ENCODE results near the gene TRAPPC5.

Gene TRAPPC5

GRCh38 chr19:7647156-7647555 is 33.5 kb upstream of the TRAPPC5 start:
- no peaks in the 10 kb centered on the region; the same call in 1 of the 2 replicates for H3K36me3 ChIP-seq (ENCODE audit: control insufficient read depth, insufficient read depth, low read length)
- H3K9ac ChIP-seq (ENCODE audit: low read depth, low read length), result no peak overlapping the region
- H3K27me3 ChIP-seq (ENCODE audit: control insufficient read depth, insufficient read depth, low read length), result no peaks in the 10 kb centered on the region
- no peak overlapping the region for H3K27ac ChIP-seq (ENCODE audit: low read depth, low read length)
- H3K4me1 ChIP-seq (ENCODE audit: control insufficient read depth, insufficient read depth, low read length), result peaks cover under 1% of the 10 kb centered on the region; the same call in 1 of the 2 replicates
- no peak overlapping the region for H3K4me3 ChIP-seq (ENCODE audit: low read depth, low read length)
- H3K9me3 ChIP-seq (ENCODE audit: control insufficient read depth, insufficient read depth, low read length), result no peaks in the 10 kb centered on the region

GRCh38 chr19:7648265-7649014 is 32.2 kb upstream of the TRAPPC5 start:
- H3K36me3 ChIP-seq (ENCODE audit: control insufficient read depth, insufficient read depth, low read length), result no peaks in the 10 kb centered on the region
- no peak overlapping the region for H3K9ac ChIP-seq (ENCODE audit: low read depth, low read length)
- no peak overlapping the region for H3K4me3 ChIP-seq (ENCODE audit: low read depth, low read length)
- peaks cover 2% of the 10 kb centered on the region; the same call in 1 of the 2 replicates for H3K4me1 ChIP-seq (ENCODE audit: control insufficient read depth, insufficient read depth, low read length)
- no peak overlapping the region for H3K27ac ChIP-seq (ENCODE audit: low read depth, low read length)
- H3K9me3 ChIP-seq (ENCODE audit: control insufficient read depth, insufficient read depth, low read length), result no peaks in the 10 kb centered on the region
- peaks cover 5% of the 10 kb centered on the region for H3K27me3 ChIP-seq (ENCODE audit: control insufficient read depth, insufficient read depth, low read length)

DNA sequence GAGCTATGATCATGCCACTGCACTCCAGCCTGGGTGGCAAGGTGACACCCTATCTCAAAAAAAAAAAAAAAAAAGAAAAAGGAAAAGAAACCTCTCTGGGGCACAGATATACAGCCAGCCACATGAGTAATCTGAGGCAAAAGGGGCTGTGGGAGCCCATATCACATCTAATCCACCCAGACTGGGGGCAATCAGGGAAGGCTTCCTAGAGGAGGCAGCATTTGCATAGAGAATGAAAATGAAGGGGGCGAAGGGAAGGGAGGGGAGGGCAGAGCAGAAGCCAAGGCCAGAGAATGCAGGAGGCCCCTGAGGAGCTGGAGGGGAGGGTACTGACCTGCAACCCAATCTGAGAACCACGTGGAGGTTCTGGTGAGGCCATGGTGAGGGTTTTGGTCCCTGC is 30.5 kb upstream of the TRAPPC5 start:
- Histone ChIP-seq H3K9ac (ENCODE audit: low read depth, low read length) (no peak overlapping the region), H3K4me1 (ENCODE audit: control insufficient read depth, insufficient read depth, low read length) (peaks cover 2% of the 10 kb centered on the region; the same call in 1 of the 2 replicates), H3K4me3 (ENCODE audit: low read depth, low read length) (no peak overlapping the region), H3K27me3 (ENCODE audit: control insufficient read depth, insufficient read depth, low read length) (peaks cover 5% of the 10 kb centered on the region), H3K27ac (ENCODE audit: low read depth, low read length) (no peak overlapping the region), H3K9me3 (ENCODE audit: control insufficient read depth, insufficient read depth, low read length) (no peaks in the 10 kb centered on the region), H3K36me3 (ENCODE audit: control insufficient read depth, insufficient read depth, low read length) (no peaks in the 10 kb centered on the region)

DNA sequence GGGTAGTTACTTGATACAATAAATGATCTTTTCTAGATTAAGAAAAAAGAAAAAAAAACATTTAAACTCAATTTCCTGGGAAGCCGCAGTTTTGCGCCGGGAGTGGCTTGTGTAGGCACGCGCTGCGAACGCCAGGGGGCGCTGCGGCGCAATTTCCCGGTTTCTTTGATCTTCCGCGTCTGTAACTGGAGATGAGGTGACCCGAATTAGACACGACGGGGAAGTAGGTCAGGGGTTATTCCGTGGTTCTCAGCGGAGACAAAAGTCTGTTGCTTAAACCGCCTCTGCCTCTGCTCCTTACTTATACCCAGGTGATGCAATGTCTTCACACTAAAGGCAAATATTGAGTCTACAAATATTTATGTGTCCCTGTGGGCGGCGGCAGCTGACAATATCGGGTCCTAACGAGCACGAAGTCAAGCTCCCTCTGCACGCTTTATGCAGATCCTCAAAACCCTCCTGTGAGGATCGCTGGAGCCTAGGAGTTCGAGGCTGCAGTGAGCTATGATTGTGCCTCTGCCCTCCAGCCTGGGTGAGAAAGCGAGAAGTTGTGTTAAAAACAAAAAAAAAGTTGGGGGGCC is 28.5 kb upstream of the TRAPPC5 start:
- Histone ChIP-seq H3K36me3 (ENCODE audit: control insufficient read depth, insufficient read depth, low read length) (no peaks in the 10 kb centered on the region), H3K9ac (ENCODE audit: low read depth, low read length) (no peak overlapping the region), H3K27ac (ENCODE audit: low read depth, low read length) (no peak overlapping the region), H3K4me1 (ENCODE audit: control insufficient read depth, insufficient read depth, low read length) (peaks cover 2% of the 10 kb centered on the region; the same call in 1 of the 2 replicates), H3K27me3 (ENCODE audit: control insufficient read depth, insufficient read depth, low read length) (peaks cover 5% of the 10 kb centered on the region), H3K9me3 (ENCODE audit: control insufficient read depth, insufficient read depth, low read length) (no peaks in the 10 kb centered on the region), H3K4me3 (ENCODE audit: low read depth, low read length) (peak overlapping the region; percentile 45; the same call in 1 of the 2 replicates)

DNA sequence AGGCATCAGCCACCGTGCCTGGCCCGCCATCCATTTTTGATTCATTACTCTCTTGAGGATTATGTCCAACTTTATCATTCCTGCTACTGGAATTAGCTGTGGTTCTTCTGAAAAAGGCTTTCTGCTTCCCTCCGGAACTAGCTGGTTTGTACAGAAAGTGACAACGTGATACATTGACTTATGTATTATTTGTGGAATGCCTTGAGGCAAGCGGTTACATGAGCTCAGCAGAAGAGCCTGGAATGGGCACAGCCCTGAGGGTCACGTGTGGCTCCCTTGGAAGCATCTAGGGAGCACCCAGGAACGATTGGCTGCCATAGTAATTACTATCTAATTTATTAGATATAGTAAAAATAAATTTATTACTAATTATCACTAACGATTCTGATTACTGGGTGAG is 26.2 kb upstream of the TRAPPC5 start:
- Histone ChIP-seq H3K36me3 (ENCODE audit: control insufficient read depth, insufficient read depth, low read length) (no peaks in the 10 kb centered on the region), H3K9me3 (ENCODE audit: control insufficient read depth, insufficient read depth, low read length) (no peaks in the 10 kb centered on the region), H3K4me1 (ENCODE audit: control insufficient read depth, insufficient read depth, low read length) (peaks cover 2% of the 10 kb centered on the region; the same call in 1 of the 2 replicates), H3K4me3 (ENCODE audit: low read depth, low read length) (no peak overlapping the region), H3K27me3 (ENCODE audit: control insufficient read depth, insufficient read depth, low read length) (peaks cover 5% of the 10 kb centered on the region), H3K9ac (ENCODE audit: low read depth, low read length) (no peak overlapping the region), H3K27ac (ENCODE audit: low read depth, low read length) (no peak overlapping the region)

DNA sequence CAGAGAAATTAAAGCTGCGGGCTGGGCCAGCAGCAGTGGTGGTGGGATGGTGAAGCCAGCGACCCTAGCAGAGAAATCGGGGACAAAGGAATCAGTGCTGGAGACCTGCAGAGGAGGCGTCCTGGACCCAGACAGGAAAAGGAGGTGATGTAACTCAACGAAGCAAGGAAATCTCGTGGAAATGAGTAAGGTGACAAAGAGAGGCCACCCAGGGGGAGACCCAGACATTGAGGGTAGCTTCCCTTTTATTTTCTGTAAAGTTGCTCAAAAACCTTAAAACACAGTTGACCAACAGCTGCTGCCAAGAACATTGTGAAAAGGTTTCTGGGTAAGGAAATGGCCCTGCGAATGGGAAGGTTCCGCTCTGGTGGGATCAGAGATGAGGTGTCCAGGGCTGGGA is 25.1 kb upstream of the TRAPPC5 start:
- Histone ChIP-seq H3K4me3 (ENCODE audit: low read depth, low read length) (no peak overlapping the region), H3K9ac (ENCODE audit: low read depth, low read length) (no peak overlapping the region), H3K27me3 (ENCODE audit: control insufficient read depth, insufficient read depth, low read length) (peaks cover 5% of the 10 kb centered on the region), H3K27ac (ENCODE audit: low read depth, low read length) (no peak overlapping the region), H3K36me3 (ENCODE audit: control insufficient read depth, insufficient read depth, low read length) (no peaks in the 10 kb centered on the region), H3K4me1 (ENCODE audit: control insufficient read depth, insufficient read depth, low read length) (peaks cover 2% of the 10 kb centered on the region; the same call in 1 of the 2 replicates), H3K9me3 (ENCODE audit: control insufficient read depth, insufficient read depth, low read length) (no peaks in the 10 kb centered on the region)

DNA sequence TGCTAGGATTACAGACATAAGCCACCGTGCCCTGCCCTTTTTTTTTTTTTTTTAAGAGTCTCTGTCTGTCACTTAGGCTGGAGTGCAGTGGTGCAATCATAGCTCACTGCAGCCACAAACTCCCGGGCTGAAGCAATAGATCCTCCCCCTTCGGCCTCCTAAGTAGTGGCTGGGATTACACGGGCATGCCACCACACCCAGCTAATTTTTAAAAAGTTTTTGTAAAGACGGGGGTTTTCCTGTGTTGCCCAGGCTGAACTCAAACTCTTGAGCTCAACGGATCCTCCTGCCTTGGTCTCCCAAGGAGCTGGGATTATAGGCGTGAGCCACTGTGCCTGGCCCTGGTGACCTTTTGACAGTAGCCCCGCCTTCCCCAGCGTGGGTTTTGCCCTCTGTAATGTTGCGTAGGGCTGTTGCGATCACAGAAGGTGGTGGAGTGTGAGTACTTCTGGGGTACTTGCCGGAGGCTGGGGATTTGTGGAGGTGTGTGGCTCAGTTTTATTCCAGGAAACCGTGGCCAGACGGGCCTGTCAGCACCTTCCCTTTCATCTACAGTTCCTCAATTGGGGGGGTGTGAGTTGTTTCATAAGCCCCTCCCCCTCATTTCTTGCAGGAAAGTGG is 23.4 kb upstream of the TRAPPC5 start:
- H3K27ac ChIP-seq (ENCODE audit: low read depth, low read length), result no peak overlapping the region
- no peaks in the 10 kb centered on the region for H3K36me3 ChIP-seq (ENCODE audit: control insufficient read depth, insufficient read depth, low read length)
- H3K9ac ChIP-seq (ENCODE audit: low read depth, low read length), result no peak overlapping the region
- H3K9me3 ChIP-seq (ENCODE audit: control insufficient read depth, insufficient read depth, low read length), result no peaks in the 10 kb centered on the region
- H3K4me3 ChIP-seq (ENCODE audit: low read depth, low read length), result no peak overlapping the region
- peaks cover 1% of the 10 kb centered on the region; the same call in 1 of the 2 replicates for H3K4me1 ChIP-seq (ENCODE audit: control insufficient read depth, insufficient read depth, low read length)
- peaks cover 5% of the 10 kb centered on the region for H3K27me3 ChIP-seq (ENCODE audit: control insufficient read depth, insufficient read depth, low read length)

GRCh38 chr19:7658219-7658686 is 22.4 kb upstream of the TRAPPC5 start:
- H3K4me1 ChIP-seq (ENCODE audit: control insufficient read depth, insufficient read depth, low read length), result no peaks in the 10 kb centered on the region
- H3K9ac ChIP-seq (ENCODE audit: low read depth, low read length), result no peak overlapping the region
- no peaks in the 10 kb centered on the region for H3K9me3 ChIP-seq (ENCODE audit: control insufficient read depth, insufficient read depth, low read length)
- H3K36me3 ChIP-seq (ENCODE audit: control insufficient read depth, insufficient read depth, low read length), result no peaks in the 10 kb centered on the region
- no peak overlapping the region for H3K4me3 ChIP-seq (ENCODE audit: low read depth, low read length)
- H3K27ac ChIP-seq (ENCODE audit: low read depth, low read length), result no peak overlapping the region
- no peaks in the 10 kb centered on the region for H3K27me3 ChIP-seq (ENCODE audit: control insufficient read depth, insufficient read depth, low read length)

GRCh38 chr19:7661744-7662538 is 18.7 kb upstream of the TRAPPC5 start:
- no peak overlapping the region for H3K9ac ChIP-seq (ENCODE audit: low read depth, low read length)
- H3K4me3 ChIP-seq (ENCODE audit: low read depth, low read length), result no peak overlapping the region
- H3K27me3 ChIP-seq (ENCODE audit: control insufficient read depth, insufficient read depth, low read length), result no peaks in the 10 kb centered on the region
- H3K9me3 ChIP-seq (ENCODE audit: control insufficient read depth, insufficient read depth, low read length), result no peaks in the 10 kb centered on the region
- no peaks in the 10 kb centered on the region for H3K36me3 ChIP-seq (ENCODE audit: control insufficient read depth, insufficient read depth, low read length)
- H3K4me1 ChIP-seq (ENCODE audit: control insufficient read depth, insufficient read depth, low read length), result no peaks in the 10 kb centered on the region
- H3K27ac ChIP-seq (ENCODE audit: low read depth, low read length), result no peak overlapping the region

DNA sequence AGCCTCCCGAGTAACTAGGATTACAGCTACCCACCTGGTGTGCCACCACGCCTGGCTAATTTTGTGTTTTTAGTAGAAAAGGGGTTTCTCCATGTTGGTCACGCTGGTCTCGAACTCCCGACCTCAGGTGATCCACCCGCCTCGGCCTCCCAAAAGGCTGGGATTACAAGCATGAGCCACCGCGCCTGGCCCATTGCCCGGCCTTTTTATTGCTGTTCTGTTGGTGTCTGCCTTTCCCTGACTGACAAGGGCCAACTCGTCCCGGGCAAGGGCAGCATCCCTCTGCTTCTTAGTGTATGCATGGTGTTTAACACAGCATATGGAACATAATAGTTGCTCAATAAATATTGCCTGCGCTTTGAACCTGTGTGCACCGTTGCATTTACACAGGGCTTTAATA is 18.0 kb upstream of the TRAPPC5 start:
- Histone ChIP-seq H3K27ac (ENCODE audit: low read depth, low read length) (no peak overlapping the region), H3K4me3 (ENCODE audit: low read depth, low read length) (no peak overlapping the region), H3K9ac (ENCODE audit: low read depth, low read length) (no peak overlapping the region), H3K27me3 (ENCODE audit: control insufficient read depth, insufficient read depth, low read length) (no peaks in the 10 kb centered on the region), H3K9me3 (ENCODE audit: control insufficient read depth, insufficient read depth, low read length) (no peaks in the 10 kb centered on the region), H3K36me3 (ENCODE audit: control insufficient read depth, insufficient read depth, low read length) (no peaks in the 10 kb centered on the region), H3K4me1 (ENCODE audit: control insufficient read depth, insufficient read depth, low read length) (no peaks in the 10 kb centered on the region)

Measured in HUES48 (cell line).